ENCODE measurements around the gene TMEM129. TPM values are rescaled to one million over a fixed set of nuclear protein-coding genes. Genes with fewer than 3 reads are reported as not detected.

TMEM129 gene
- total RNA-seq, 1 experiment from 2014 or later: 41.2 TPM

DNA sequence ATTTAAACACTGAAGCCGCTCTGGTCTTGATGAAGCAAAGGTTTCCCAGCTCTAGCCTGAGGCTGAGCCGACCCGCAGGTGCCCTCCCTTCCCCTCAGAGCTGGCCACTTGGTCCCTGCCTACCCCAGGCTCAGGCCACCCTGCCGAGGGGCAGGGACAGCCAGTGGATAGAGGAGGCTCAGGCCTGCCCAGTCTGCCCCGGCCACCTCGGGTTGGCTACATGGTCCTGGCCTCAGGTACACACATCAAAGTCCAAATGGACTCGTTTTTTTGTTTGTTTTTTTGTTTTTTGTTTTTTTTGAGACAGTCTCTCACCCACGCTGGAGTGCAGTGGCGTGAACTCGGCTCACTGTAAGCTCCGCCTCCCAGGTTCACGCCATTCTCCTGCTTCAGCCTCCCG lies 24.0 kb upstream of the TMEM129 start:
- Histone ChIP-seq H3K36me3 (ENCODE audit: low read depth) (no peaks in the 10 kb centered on the region), H3K4me3 (no peak overlapping the region), H3K9me3 (ENCODE audit: insufficient read depth, low read depth) (no peaks in the 10 kb centered on the region), H3K4me1 (replicated peaks; ENCODE audit: insufficient read depth) (no peaks in the 10 kb centered on the region), H3K27ac (no peak overlapping the region), H3F3A (ENCODE audit: insufficient read depth, low read depth) (peaks cover 35% of the 10 kb centered on the region; the same call in 1 of the 2 replicates), H3K9me2 (ENCODE audit: insufficient read depth) (no peaks in the 10 kb centered on the region), H3K27me3 (ENCODE audit: insufficient read depth, low read depth) (no peaks in the 10 kb centered on the region), H2AFZ (no peak overlapping the region), H4K20me1 (ENCODE audit: insufficient read depth) (no peaks in the 10 kb centered on the region; the same call in 1 of the 2 replicates), H3K4me2 (no peak overlapping the region), H3K79me2 (ENCODE audit: low read depth) (no peaks in the 10 kb centered on the region)
- intact Hi-C loops (cut with micrococcal nuclease; ENCODE audit: unreplicated experiment): no loop called here
- no peak for DNase-seq
- BruUV-seq (replicated peaks): no TSS peak
- ChIA-PET CTCF (interaction anchor here (0.6 kb wide), 3 partner anchors 22 to 423 kb away, joined by 3 to 4 read pairs (median 4); no protein-coding TSS in a partner anchor), POLR2A (ENCODE audit: unreplicated experiment) (no interaction called here)
- no peak for TF ChIP-seq EZH2 (IDR thresholded peaks at IDR 0.05; ENCODE audit: low read depth)
- TF ChIP-seq, protein P1, sequence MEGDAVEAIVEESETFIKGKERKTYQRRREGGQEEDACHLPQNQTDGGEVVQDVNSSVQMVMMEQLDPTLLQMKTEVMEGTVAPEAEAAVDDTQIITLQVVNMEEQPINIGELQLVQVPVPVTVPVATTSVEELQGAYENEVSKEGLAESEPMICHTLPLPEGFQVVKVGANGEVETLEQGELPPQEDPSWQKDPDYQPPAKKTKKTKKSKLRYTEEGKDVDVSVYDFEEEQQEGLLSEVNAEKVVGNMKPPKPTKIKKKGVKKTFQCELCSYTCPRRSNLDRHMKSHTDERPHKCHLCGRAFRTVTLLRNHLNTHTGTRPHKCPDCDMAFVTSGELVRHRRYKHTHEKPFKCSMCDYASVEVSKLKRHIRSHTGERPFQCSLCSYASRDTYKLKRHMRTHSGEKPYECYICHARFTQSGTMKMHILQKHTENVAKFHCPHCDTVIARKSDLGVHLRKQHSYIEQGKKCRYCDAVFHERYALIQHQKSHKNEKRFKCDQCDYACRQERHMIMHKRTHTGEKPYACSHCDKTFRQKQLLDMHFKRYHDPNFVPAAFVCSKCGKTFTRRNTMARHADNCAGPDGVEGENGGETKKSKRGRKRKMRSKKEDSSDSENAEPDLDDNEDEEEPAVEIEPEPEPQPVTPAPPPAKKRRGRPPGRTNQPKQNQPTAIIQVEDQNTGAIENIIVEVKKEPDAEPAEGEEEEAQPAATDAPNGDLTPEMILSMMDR (conservative IDR thresholded peaks at IDR 0.05): no peak

DNA sequence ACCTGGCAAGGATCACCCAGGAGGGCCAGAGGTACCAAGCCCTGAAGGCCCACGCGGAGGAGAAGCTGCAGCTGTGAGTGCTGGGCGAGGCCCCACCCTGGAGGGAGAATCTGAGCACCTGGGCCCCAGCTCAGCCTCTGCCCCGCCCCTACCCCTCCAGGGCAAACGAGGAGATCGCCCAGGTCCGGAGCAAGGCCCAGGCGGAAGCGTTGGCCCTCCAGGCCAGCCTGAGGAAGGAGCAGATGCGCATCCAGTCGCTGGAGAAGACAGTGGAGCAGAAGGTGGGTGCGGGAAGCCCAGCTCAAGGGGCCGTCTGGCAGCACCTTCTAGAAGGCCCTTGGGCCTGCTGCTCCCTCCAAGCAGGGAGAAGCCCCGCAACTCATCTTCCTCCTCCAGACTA lies 23.4 kb upstream of the TMEM129 start:
- no peaks in the 10 kb centered on the region for H3K4me1 ChIP-seq (replicated peaks; ENCODE audit: insufficient read depth)
- no peak overlapping the region for H3K4me2 ChIP-seq
- H3K79me2 ChIP-seq (ENCODE audit: low read depth): no peaks in the 10 kb centered on the region
- DNase-seq: no peak
- peaks cover 35% of the 10 kb centered on the region; the same call in 1 of the 2 replicates for H3F3A ChIP-seq (ENCODE audit: insufficient read depth, low read depth)
- intact Hi-C loops (cut with micrococcal nuclease; ENCODE audit: unreplicated experiment): no loop called here
- no peak for TF ChIP-seq EZH2 (IDR thresholded peaks at IDR 0.05; ENCODE audit: low read depth)
- TF ChIP-seq, protein P1 (conservative IDR thresholded peaks at IDR 0.05): no peak
- no peaks in the 10 kb centered on the region for H3K9me2 ChIP-seq (ENCODE audit: insufficient read depth)
- H4K20me1 ChIP-seq (ENCODE audit: insufficient read depth): no peaks in the 10 kb centered on the region; the same call in 1 of the 2 replicates
- ChIA-PET POLR2A (ENCODE audit: unreplicated experiment) (interaction anchor here (0.7 kb wide), 1 partner anchor 406 kb away, joined by 5 read pairs; no protein-coding TSS in a partner anchor), CTCF (interaction anchor here (0.6 kb wide), 1 partner anchor 23 kb away, joined by 4 read pairs; no protein-coding TSS in a partner anchor)
- no TSS peak for BruUV-seq (replicated peaks)
- H3K36me3 ChIP-seq (ENCODE audit: low read depth): no peaks in the 10 kb centered on the region
- H3K27ac ChIP-seq: no peak overlapping the region
- no peak overlapping the region for H2AFZ ChIP-seq
- no peak overlapping the region for H3K4me3 ChIP-seq
- H3K27me3 ChIP-seq (ENCODE audit: insufficient read depth, low read depth): no peaks in the 10 kb centered on the region
- H3K9me3 ChIP-seq (ENCODE audit: insufficient read depth, low read depth): no peaks in the 10 kb centered on the region

DNA sequence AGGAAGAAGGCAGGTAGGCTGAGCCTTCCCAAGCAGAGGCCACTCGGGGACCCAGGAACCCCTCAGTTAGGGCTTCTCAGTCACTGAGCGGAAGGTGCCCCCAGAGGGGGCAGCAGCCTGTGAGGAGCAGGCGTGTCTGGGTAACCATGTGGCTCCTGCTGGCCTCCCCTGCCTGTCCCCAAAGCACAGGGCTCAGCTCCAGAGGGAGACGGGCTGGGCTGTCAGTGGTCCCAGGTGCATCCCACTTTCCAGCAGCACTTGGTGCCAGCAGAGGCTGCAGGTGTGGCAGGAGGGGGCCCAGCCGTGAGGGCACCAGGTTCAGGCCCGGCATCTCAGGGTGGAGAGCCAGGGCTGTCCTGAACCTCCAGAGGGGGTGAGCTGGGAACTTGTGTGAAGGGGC lies 22.9 kb upstream of the TMEM129 start:
- Histone ChIP-seq H3K9me3 (ENCODE audit: insufficient read depth, low read depth) (no peaks in the 10 kb centered on the region), H3K9me2 (ENCODE audit: insufficient read depth) (no peaks in the 10 kb centered on the region), H3K4me2 (no peak overlapping the region), H3K4me3 (no peak overlapping the region), H3F3A (ENCODE audit: insufficient read depth, low read depth) (peaks cover 35% of the 10 kb centered on the region; the same call in 1 of the 2 replicates), H3K4me1 (replicated peaks; ENCODE audit: insufficient read depth) (no peaks in the 10 kb centered on the region), H3K79me2 (ENCODE audit: low read depth) (no peaks in the 10 kb centered on the region), H4K20me1 (ENCODE audit: insufficient read depth) (no peaks in the 10 kb centered on the region; the same call in 1 of the 2 replicates), H3K27me3 (ENCODE audit: insufficient read depth, low read depth) (no peaks in the 10 kb centered on the region), H2AFZ (no peak overlapping the region), H3K36me3 (ENCODE audit: low read depth) (peaks cover 5% of the 10 kb centered on the region), H3K27ac (no peak overlapping the region)
- ChIA-PET CTCF (no interaction called here), POLR2A (ENCODE audit: unreplicated experiment) (no interaction called here)
- DNase-seq: no peak
- no TSS peak for BruUV-seq (replicated peaks)
- intact Hi-C loops (cut with micrococcal nuclease; ENCODE audit: unreplicated experiment): no loop called here
- no peak for TF ChIP-seq EZH2 (IDR thresholded peaks at IDR 0.05; ENCODE audit: low read depth)
- TF ChIP-seq, protein P1 (conservative IDR thresholded peaks at IDR 0.05): no peak

Data from PC-9 (cell line).